ENCODE measurements around the gene IZUMO1. TPM values are rescaled to one million over a fixed set of nuclear protein-coding genes. Genes with fewer than 3 reads are reported as not detected.

Gene IZUMO1
- total and polyA plus RNA-seq, 9 of the 15 experiments (the other 6 are each of a cell fraction or from before 2014, with no cell fraction given) = 0.14 to 2.1 (median 0.73) TPM

- TF ChIP-seq HDAC3 (IDR thresholded peaks at IDR 0.05; ENCODE audit: borderline replicate concordance, partially characterized antibody) (no peak), CBX2 (IDR thresholded peaks at IDR 0.05; ENCODE audit: insufficient read depth, low read length, poor library complexity, severe bottlenecking) (no peak), ZNF586 (CRISPR knock-in tag; conservative IDR thresholded peaks at IDR 0.05) (no peak), PTRF (tag; IDR thresholded peaks at IDR 0.05) (no peak), POLR2A (conservative IDR thresholded peaks at IDR 0.05) (peak; percentile 58), ZFPM2 (CRISPR knock-in tag; IDR thresholded peaks at IDR 0.05) (no peak), RBM34 (IDR thresholded peaks at IDR 0.05; ENCODE audit: borderline replicate concordance, insufficient read depth, low read length) (no peak), RBBP5 (IDR thresholded peaks at IDR 0.05; ENCODE audit: borderline replicate concordance, insufficient read depth, low read length, poor library complexity, severe bottlenecking) (peak; percentile 45), BCOR (IDR thresholded peaks at IDR 0.05) (no peak), PHF20 (IDR thresholded peaks at IDR 0.05; ENCODE audit: partially characterized antibody) (no peak), SRSF3 (IDR thresholded peaks at IDR 0.05; ENCODE audit: insufficient read depth, low read length) (no peak), E2F6 (IDR thresholded peaks at IDR 0.05; ENCODE audit: borderline replicate concordance in 1 of 2, extremely low read depth in 1 of 2, insufficient read depth in 1 of 2, insufficient read length in 1 of 2, low read depth in 1 of 2, low read length in 1 of 2, poor library complexity in 1 of 2, severe bottlenecking in 1 of 2) (peak in 1 of 2 experiments; percentile 14), ZNF639 (CRISPR knock-in tag; conservative IDR thresholded peaks at IDR 0.05 in 1 of 2, IDR thresholded peaks at IDR 0.05 in 1 of 2) (0 out of 4 replicates have a peak, but pooled peaks of 1 of the 2 experiments have one; percentile 38), CEBPB (tag; IDR thresholded peaks at IDR 0.05) (peak; percentile 73), RBM22 (IDR thresholded peaks at IDR 0.05; ENCODE audit: low read depth, low read length, poor library complexity, severe bottlenecking) (no peak), CHCHD3 (CRISPR knock-in tag; IDR thresholded peaks at IDR 0.05) (no peak), ZBTB5 (IDR thresholded peaks at IDR 0.05) (no peak), NUFIP1 (IDR thresholded peaks at IDR 0.05; ENCODE audit: partially characterized antibody) (no peak), XRCC5 (IDR thresholded peaks at IDR 0.05; ENCODE audit: low read depth, low read length) (no peak), BRF1 (IDR thresholded peaks at IDR 0.05; ENCODE audit: borderline replicate concordance, extremely low read depth, insufficient read length) (no peak), SMAD3 (CRISPR knock-in tag; conservative IDR thresholded peaks at IDR 0.05) (no peak)
- TF ChIP-seq, protein P1, sequence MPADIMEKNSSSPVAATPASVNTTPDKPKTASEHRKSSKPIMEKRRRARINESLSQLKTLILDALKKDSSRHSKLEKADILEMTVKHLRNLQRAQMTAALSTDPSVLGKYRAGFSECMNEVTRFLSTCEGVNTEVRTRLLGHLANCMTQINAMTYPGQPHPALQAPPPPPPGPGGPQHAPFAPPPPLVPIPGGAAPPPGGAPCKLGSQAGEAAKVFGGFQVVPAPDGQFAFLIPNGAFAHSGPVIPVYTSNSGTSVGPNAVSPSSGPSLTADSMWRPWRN (IDR thresholded peaks at IDR 0.05; ENCODE audit: low read depth) = no peak
Observed at GRCh38 chr19:48741129-48741999, 5.3 kb downstream of the IZUMO1 start (continued).
